ENCODE data around the gene ADGRG7.
"Not testable (repeated sequence)": the region's sequence is repeated elsewhere in the genome, so short reads cannot be mapped to it uniquely, and the experiment has no call there.

Gene ADGRG7

DNA sequence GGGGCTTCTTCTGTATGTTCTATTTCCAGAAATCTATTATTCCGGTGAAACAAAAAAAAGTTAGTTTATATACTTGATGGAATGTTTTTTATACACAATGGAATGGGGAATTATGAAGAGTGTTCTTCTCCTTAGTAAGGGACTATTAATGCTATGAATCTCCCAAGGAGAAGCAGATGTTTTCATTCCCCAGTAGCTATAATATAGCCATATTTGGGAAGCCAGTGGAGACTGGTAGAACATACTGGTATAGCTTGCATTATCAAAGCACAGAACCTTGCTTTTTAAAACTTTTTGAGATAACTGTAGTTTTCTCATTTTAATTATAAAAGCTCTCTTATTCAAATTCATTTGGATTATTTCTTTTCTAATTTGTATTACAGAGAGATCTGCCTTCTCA lies 38.3 kb downstream of the ADGRG7 start:
- DNase-seq (ENCODE audit: low read depth in 2 of 2), result no peak

DNA sequence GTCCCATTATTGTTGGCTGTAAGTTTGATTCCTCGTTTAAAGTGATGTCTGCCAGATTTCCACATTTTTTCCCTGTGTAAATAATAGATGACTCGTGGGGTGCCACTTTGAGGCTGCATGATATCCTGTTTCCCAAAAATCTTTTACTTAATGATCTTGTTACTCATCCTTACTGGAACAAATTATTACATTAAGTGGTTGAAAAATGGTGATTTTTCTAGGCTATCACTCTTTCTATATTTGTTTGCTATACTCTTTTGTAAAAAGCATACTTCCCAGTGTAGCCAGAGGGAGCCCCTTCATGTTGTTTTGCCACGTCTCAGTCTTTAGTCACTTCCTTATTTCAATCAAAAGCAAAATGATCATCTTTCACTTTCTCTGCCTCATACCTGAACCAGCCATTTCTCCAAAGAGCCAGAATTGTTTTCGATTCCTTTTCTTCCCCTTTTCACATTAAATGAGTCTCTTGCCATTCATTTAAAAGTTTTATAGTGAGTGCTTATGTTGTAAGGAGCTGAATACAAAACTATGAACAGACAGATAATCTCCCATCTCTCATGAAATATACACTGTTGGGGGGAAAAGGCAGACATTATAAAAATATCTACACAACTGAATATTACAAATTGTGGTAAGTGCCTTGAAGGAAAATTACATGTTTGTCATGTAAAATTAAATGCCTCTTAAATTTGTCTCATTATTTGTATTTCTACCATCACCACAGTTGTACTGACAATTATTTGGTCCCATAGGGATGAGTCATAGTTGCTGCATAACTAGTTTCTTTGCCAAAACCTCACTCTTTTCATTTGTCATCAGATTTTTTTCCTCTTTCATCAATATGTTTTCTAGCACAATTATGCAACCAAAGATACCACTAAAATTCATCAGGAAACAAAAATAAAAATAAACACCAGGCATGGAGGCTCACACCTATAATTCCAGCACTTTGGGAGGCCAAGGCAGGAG lies 41.5 kb downstream of the ADGRG7 start:
- DNase-seq (ENCODE audit: low read depth in 2 of 2), result no peak

DNA sequence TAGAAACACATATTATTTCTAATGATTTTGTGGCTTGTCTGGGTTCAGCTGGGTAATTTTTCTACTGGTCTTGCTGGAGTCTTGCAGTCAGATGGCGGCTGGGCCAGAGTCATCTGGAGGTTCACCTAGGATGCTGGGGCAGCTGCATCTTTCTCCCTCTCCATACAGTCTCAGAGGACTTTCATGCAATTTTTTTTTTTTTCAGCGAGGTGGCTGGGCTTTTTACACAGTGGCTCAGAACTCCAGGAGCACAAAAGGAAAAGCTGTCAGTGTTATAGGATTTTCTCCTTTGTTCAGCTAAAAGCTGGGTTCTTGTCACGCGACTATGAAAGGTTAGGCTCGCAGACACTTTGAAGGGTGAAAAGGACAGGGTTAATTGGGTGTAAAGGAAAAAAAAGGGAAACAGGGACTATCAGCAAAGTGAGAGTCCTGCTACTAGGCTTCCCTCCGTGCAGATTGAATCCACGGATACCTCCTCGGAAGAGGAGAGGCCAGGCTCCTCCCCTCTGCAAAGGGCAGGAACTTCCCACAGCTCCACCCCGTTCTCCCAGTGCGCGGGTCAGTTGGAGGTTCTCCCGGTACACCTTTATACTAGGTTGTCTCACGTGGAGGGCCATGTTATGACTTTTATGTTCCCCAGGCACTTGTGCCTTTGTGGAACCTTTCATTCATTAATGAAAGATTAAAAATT lies 44.3 kb downstream of the ADGRG7 start:
- DNase-seq (ENCODE audit: low read depth in 2 of 2), result no peak

- DNase-seq (ENCODE audit: low read depth in 2 of 2), result no peak
Measured at GRCh38 chr3:100656945-100657344, 47.5 kb downstream of the ADGRG7 start.

GRCh38 chr3:100661294-100661693 lies 51.9 kb downstream of the ADGRG7 start:
- not testable (repeated sequence) for DNase-seq (ENCODE audit: low read depth in 2 of 2)

DNA sequence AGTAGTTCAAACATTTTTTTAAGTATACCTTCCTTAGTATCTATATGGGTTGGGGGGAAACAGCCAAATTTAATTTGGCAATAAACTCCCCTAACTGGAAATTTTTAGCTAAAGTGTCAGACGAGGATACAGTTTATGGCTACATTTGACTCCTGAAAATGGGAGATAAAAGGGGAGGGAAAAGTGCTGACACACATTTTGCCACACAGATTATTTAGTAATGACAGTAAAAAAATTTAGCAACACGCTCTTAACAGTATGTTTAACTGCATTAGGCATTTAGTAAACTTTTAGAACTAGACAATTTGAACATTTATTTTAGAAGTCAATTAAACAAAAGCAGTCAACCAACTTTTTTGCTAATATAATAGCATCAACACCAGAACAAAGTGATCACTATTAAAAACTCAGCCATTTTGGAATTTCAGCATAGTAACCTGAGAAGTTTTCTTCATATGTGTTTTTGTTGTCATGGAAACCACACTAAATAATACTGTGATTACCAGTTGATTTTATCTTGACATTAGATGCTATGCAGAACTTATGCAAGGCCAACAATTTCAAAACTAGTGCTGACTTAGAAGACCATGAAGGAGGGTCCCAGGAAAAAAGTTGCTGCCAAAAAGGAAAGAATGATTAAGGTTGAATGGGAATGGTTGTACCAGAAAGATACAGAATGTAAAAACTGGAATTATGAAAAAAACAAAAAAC lies 52.9 kb downstream of the ADGRG7 start:
- DNase-seq (ENCODE audit: low read depth in 2 of 2), result no peak

GRCh38 chr3:100665230-100665629 lies 55.8 kb downstream of the ADGRG7 start:
- no peak for DNase-seq (ENCODE audit: low read depth in 2 of 2)

- DNase-seq (ENCODE audit: low read depth in 2 of 2), result not testable (repeated sequence)
Measured at GRCh38 chr3:100666699-100667098, 57.3 kb downstream of the ADGRG7 start.

DNA sequence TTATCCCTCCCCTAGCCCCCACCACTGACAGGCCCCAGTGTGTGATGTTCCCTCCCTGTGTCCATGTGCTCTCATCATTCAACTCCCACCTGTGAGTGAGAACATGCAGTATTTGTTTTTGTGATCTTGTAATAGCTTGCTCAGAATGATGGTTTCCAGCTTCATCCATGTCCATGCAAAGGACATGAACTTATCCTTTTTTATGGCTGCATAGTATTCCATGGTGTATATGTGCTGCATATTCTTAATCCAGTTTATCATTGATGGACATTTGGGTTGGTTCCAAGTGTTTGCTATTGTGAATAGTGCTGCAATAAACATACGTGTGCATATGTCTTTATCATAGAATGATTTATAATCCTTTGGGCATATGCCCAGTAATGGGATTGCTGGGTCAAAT lies 57.9 kb downstream of the ADGRG7 start:
- not testable (repeated sequence) for DNase-seq (ENCODE audit: low read depth in 2 of 2)

GRCh38 chr3:100670995-100671394 lies 61.6 kb downstream of the ADGRG7 start:
- DNase-seq (ENCODE audit: low read depth in 2 of 2), result not testable (repeated sequence)

GRCh38 chr3:100681496-100681895 lies 72.1 kb downstream of the ADGRG7 start:
- DNase-seq (ENCODE audit: low read depth in 2 of 2), result no peak

GRCh38 chr3:100682056-100682853 lies 72.9 kb downstream of the ADGRG7 start:
- no peak for DNase-seq (ENCODE audit: low read depth in 2 of 2)

DNA sequence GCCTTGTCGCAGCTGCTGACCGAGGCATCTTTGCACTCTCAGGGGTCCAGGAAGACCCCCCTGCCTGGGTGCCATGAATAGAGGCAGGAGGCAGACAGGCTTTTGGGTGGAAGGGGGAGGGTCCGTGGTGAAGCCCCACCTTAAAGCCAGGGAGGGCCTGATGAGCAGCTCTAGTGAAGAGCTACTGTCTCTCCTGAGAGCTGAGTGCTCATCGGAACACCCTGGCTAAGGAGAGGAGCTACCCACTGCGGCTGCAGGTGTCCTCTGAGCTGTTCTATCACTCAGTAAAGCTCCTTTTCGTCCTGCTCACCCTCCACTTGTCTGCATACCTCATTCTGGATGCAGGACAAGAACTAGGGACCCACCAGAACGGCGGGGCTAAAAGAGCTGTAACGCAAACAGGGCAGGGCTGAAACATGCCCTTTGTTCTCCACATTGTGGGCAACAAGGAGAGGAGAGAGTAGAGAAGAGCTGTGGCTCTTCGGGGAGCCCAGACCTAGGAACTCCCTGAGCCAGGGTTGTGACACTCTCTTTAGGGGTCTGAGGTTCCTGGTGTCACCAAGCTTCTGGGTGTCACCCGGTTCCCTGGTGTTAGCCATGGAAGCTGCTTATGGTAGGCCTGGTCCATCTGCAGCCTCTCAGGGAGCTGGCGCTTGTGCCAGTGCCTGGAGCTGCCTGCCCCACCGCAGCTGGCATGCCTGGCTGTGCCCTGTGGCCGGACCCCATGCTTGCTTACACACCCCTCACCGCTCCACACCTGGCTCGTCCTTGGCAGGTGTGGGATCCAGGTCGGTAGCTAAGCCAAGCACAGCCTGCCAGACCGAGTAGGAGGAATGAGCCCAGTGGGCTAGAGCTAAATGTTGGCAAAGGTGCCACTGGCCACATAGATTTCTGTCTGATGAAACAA lies 73.7 kb downstream of the ADGRG7 start:
- no peak for DNase-seq (ENCODE audit: low read depth in 2 of 2)

GRCh38 chr3:100693225-100693624 lies 83.8 kb downstream of the ADGRG7 start:
- DNase-seq (ENCODE audit: low read depth in 2 of 2), result no peak

GRCh38 chr3:100695696-100696095 lies 86.3 kb downstream of the ADGRG7 start:
- no peak for DNase-seq (ENCODE audit: low read depth in 2 of 2)

GRCh38 chr3:100696161-100696560 lies 86.8 kb downstream of the ADGRG7 start:
- no peak for DNase-seq (ENCODE audit: low read depth in 2 of 2)

GRCh38 chr3:100697172-100697571 lies 87.8 kb downstream of the ADGRG7 start:
- no peak for DNase-seq (ENCODE audit: low read depth in 2 of 2)

DNA sequence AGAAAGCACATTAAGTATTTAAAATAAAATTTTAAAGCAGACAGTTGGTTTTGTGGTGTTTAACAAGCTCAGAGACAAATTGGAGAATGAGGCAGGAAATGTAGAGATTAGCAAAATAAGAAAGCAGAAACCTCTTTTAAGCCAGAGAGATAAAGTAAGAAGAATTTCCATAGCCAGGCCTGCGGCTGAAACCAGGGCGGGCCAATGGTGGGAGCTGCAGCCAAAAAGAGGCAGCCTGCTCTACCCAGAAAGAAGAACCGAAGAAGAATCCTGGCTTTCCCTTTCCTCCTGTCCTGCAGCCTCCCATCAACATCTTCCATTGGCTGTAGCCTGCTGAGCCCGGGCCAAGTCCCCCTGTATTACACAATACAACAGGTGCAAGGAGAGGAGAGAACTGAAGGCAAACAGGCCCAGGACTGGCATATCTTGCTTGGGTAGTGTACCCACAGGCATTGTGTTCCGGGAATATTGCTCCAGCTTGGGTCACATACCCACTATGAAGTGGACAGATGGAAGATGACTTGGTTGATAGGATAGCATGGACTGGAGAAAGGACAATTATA lies 88.4 kb downstream of the ADGRG7 start:
- DNase-seq (ENCODE audit: low read depth in 2 of 2), result no peak

DNA sequence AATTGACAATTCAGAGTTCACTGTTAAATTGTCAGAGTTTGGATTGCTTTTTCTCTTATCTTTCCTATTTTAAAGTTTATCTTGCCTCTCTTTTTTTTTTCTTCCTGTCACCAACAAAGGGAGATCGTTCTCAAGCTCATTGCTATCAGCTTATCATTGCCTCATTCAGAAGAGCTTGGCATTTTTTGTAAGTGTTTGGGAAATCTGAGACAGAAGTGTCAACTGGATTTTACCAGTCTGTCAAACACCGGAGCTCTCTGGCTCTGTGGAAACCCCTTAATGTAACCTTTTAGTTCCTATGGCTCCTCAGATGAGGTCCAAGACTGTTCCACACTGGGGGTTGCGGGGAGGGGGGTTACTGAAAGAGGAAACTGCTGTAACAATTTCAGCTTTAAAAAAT lies 89.3 kb downstream of the ADGRG7 start:
- DNase-seq (ENCODE audit: low read depth in 2 of 2), result no peak

- no peak for DNase-seq (ENCODE audit: low read depth in 2 of 2)
Measured at GRCh38 chr3:100700708-100701107, 91.3 kb downstream of the ADGRG7 start.
